ENCODE results near the gene RMC1. TPM values are rescaled to one million over a fixed set of nuclear protein-coding genes. Genes with fewer than 3 reads are reported as not detected.

The RMC1 gene
- total and polyA plus RNA-seq, 2 of the 13 experiments (the other 11 are each of a cell fraction or from before 2014, with no cell fraction given) = 9.4 to 19.5 TPM

DNA sequence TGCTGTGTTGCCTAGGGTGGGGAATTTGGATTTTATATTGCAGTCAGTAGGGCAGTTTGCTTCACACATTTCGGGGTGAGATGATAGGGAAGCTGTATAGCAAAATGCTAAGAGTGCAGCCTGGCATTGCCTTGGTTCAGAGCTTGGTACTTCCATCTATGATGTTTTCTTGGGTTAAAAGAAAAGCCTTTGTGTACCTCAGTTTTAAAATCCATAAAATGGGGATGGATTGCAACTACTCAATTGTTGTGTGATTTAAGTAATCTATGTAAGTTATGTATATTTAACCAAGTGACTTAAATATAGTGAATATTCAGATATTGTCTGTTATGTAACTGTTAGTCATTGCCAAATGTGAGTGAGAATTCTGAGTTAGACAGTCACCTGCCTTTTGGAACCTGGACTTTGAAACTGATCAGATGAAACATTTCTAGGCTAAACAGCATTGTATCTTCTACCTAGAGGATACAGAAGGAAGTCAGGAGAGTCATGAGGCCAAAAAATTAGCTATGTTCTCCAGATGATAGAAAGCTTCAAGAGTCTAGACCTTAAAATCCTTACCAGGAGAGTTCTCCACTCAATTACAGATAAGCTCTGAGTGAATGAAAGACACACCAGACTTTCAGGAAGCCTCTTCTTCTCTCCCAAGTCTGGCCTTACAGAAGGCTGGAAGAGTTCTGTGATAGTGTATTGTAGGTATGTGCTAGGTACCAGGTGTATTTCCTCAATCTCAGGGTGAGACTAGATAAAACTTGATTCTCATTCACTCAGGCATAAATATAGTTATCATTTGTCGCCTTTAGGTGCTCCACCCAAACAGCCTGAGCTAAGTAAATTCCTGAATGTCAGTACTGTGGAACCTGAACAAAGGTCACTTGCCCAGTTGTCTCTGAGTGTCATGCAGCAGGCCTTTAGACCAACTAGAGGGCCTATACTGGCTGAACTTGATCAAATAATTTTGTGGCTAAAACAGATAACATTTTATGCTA is 42.7 kb upstream of the RMC1 start (continued):
- TF ChIP-seq ZNF841 (CRISPR knock-in tag; IDR thresholded peaks at IDR 0.05; ENCODE audit: borderline replicate concordance) (no peak), NCOR1 (IDR thresholded peaks at IDR 0.05; ENCODE audit: borderline replicate concordance, low read length) (peak; percentile 56; the same call in 1 of the 2 replicates), TMF1 (CRISPR knock-in tag; IDR thresholded peaks at IDR 0.05; ENCODE audit: low read depth) (no peak), ZNF564 (CRISPR knock-in tag; IDR thresholded peaks at IDR 0.05) (no peak), ZNF460 (CRISPR knock-in tag; IDR thresholded peaks at IDR 0.05; ENCODE audit: borderline replicate concordance) (no peak), ISL2 (CRISPR knock-in tag; IDR thresholded peaks at IDR 0.05) (no peak; the same call in 1 of the 2 replicates), KLF12 (CRISPR knock-in tag; IDR thresholded peaks at IDR 0.05; ENCODE audit: borderline replicate concordance) (no peak), ZNF780A (CRISPR knock-in tag; IDR thresholded peaks at IDR 0.05) (no peak), ZSCAN31 (CRISPR knock-in tag; IDR thresholded peaks at IDR 0.05; ENCODE audit: low read depth) (no peak), ZNF326 (CRISPR knock-in tag; IDR thresholded peaks at IDR 0.05; ENCODE audit: borderline replicate concordance) (no peak), TGIF2 (CRISPR knock-in tag; IDR thresholded peaks at IDR 0.05) (no peak), ZNF225 (CRISPR knock-in tag; IDR thresholded peaks at IDR 0.05) (no peak)
- TF ChIP-seq, protein P1, sequence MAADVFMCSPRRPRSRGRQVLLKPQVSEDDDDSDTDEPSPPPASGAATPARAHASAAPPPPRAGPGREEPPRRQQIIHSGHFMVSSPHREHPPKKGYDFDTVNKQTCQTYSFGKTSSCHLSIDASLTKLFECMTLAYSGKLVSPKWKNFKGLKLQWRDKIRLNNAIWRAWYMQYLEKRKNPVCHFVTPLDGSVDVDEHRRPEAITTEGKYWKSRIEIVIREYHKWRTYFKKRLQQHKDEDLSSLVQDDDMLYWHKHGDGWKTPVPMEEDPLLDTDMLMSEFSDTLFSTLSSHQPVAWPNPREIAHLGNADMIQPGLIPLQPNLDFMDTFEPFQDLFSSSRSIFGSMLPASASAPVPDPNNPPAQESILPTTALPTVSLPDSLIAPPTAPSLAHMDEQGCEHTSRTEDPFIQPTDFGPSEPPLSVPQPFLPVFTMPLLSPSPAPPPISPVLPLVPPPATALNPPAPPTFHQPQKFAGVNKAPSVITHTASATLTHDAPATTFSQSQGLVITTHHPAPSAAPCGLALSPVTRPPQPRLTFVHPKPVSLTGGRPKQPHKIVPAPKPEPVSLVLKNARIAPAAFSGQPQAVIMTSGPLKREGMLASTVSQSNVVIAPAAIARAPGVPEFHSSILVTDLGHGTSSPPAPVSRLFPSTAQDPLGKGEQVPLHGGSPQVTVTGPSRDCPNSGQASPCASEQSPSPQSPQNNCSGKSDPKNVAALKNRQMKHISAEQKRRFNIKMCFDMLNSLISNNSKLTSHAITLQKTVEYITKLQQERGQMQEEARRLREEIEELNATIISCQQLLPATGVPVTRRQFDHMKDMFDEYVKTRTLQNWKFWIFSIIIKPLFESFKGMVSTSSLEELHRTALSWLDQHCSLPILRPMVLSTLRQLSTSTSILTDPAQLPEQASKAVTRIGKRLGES (CRISPR knock-in tag; IDR thresholded peaks at IDR 0.05; ENCODE audit: borderline replicate concordance) = no peak
- TF ChIP-seq, protein P2, sequence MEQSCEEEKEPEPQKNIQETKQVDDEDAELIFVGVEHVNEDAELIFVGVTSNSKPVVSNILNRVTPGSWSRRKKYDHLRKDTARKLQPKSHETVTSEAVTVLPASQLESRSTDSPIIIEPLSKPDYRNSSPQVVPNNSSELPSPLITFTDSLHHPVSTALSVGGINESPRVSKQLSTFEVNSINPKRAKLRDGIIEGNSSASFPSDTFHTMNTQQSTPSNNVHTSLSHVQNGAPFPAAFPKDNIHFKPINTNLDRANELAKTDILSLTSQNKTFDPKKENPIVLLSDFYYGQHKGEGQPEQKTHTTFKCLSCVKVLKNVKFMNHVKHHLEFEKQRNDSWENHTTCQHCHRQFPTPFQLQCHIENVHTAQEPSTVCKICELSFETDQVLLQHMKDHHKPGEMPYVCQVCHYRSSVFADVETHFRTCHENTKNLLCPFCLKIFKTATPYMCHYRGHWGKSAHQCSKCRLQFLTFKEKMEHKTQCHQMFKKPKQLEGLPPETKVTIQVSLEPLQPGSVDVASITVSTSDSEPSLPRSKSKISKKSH (CRISPR knock-in tag; IDR thresholded peaks at IDR 0.05; ENCODE audit: borderline replicate concordance) = no peak
- TF ChIP-seq, protein P3, sequence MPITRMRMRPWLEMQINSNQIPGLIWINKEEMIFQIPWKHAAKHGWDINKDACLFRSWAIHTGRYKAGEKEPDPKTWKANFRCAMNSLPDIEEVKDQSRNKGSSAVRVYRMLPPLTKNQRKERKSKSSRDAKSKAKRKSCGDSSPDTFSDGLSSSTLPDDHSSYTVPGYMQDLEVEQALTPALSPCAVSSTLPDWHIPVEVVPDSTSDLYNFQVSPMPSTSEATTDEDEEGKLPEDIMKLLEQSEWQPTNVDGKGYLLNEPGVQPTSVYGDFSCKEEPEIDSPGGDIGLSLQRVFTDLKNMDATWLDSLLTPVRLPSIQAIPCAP (CRISPR knock-in tag; IDR thresholded peaks at IDR 0.05; ENCODE audit: low read depth) = no peak
- TF ChIP-seq, protein P4, sequence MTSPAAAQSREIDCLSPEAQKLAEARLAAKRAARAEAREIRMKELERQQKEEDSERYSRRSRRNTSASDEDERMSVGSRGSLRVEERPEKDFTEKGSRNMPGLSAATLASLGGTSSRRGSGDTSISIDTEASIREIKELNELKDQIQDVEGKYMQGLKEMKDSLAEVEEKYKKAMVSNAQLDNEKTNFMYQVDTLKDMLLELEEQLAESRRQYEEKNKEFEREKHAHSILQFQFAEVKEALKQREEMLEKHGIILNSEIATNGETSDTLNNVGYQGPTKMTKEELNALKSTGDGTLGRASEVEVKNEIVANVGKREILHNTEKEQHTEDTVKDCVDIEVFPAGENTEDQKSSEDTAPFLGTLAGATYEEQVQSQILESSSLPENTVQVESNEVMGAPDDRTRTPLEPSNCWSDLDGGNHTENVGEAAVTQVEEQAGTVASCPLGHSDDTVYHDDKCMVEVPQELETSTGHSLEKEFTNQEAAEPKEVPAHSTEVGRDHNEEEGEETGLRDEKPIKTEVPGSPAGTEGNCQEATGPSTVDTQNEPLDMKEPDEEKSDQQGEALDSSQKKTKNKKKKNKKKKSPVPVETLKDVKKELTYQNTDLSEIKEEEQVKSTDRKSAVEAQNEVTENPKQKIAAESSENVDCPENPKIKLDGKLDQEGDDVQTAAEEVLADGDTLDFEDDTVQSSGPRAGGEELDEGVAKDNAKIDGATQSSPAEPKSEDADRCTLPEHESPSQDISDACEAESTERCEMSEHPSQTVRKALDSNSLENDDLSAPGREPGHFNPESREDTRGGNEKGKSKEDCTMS (CRISPR knock-in tag; conservative IDR thresholded peaks at IDR 0.05) = no peak
- TF ChIP-seq, protein P5, sequence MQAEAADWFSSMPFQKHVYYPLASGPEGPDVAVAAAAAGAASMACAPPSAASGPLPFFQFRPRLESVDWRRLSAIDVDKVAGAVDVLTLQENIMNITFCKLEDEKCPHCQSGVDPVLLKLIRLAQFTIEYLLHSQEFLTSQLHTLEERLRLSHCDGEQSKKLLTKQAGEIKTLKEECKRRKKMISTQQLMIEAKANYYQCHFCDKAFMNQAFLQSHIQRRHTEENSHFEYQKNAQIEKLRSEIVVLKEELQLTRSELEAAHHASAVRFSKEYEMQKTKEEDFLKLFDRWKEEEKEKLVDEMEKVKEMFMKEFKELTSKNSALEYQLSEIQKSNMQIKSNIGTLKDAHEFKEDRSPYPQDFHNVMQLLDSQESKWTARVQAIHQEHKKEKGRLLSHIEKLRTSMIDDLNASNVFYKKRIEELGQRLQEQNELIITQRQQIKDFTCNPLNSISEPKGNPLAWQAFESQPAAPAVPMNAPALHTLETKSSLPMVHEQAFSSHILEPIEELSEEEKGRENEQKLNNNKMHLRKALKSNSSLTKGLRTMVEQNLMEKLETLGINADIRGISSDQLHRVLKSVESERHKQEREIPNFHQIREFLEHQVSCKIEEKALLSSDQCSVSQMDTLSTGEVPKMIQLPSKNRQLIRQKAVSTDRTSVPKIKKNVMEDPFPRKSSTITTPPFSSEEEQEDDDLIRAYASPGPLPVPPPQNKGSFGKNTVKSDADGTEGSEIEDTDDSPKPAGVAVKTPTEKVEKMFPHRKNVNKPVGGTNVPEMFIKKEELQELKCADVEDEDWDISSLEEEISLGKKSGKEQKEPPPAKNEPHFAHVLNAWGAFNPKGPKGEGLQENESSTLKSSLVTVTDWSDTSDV (CRISPR knock-in tag; IDR thresholded peaks at IDR 0.05) = no peak

Data from HepG2 (cell line).